Caki2 (cell line): ENCODE data around the gene L3MBTL4. TPM values are rescaled to one million over a fixed set of nuclear protein-coding genes. Genes with fewer than 3 reads are reported as not detected.

ENCODE experiments used
- DNase-seq: peaks from one replicate; pipeline ENCODE4 v3.0.0-alpha.2; 2015; ENCODE audit warnings: low read depth
- in situ Hi-C: cut with HindIII; loops from 2 replicates; pipeline ENCODE4 v1.10.0; 2016; ENCODE audit warnings: low sequenced_read_pairs, low pct_unique_long_range_greater_than_20kb, mixed read lengths
- total RNA-seq: library from RNA; depleted of rRNA; stranded (reverse); fragments of >200 nt; shearing (Covaris generic); gene quantifications from 2 replicates; pipeline ENCODE4 v1.2.3, GENCODE V29; 2014; ENCODE audit warnings: low replicate concordance

The L3MBTL4 gene
- total RNA-seq, 1 experiment from 2014 or later = not detected

DNA sequence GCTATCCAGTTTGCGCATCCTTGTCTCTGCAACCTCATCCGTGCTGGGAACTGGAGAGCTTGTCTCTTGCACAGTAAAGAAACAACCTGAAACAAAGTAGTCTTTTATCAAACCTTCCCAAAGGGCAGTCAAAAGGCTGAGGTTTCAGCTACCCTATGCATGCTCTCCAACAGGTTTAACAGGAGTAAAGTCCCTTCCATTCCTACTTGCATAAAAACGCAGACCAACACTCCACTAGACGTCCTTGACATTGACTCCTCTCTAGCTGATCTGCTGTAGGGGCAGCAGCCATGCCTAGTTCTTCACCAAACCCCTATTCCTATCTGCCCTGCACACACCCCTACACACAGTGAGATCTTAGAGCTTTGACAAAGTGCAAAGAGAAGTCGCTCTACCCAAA lies 41.5 kb downstream of the L3MBTL4 start:
- DNase-seq = no peak

GRCh38 chr18:6370886-6371635 lies 43.6 kb downstream of the L3MBTL4 start:
- DNase-seq = peak; percentile 93
- in situ Hi-C loops = no loop called here

More for the DNA sequence above, 41.5 kb downstream of the L3MBTL4 start:
- in situ Hi-C loops = no loop called here

- no peak for DNase-seq
- in situ Hi-C loops = no loop called here
Measured at GRCh38 chr18:6370410-6370809, 44.3 kb downstream of the L3MBTL4 start.

DNA sequence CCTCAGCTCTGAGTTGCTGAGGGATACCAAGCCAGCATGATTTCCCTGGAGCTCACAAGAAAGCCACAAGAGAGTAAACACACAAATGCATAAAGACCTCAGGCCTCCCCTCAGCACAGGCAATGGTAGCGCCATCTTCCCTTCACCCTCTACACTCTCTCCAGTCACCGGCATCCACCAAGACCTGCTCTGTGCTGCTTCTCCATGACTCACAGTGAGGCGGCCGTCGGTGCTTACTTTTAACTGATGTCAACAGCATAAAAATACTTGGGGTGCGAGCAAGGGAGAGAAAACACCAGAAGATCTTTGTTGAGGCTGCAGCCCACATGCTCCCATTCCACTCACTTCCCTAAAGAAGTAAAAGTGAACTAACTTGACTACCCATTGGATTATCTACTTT lies 46.7 kb downstream of the L3MBTL4 start:
- no peak for DNase-seq
- in situ Hi-C loops = no loop called here

GRCh38 chr18:6367208-6367607 lies 47.5 kb downstream of the L3MBTL4 start:
- in situ Hi-C loops = no loop called here
- no peak for DNase-seq

- in situ Hi-C loops = no loop called here
- no peak for DNase-seq
Measured at GRCh38 chr18:6366776-6367175, 47.9 kb downstream of the L3MBTL4 start.

DNA sequence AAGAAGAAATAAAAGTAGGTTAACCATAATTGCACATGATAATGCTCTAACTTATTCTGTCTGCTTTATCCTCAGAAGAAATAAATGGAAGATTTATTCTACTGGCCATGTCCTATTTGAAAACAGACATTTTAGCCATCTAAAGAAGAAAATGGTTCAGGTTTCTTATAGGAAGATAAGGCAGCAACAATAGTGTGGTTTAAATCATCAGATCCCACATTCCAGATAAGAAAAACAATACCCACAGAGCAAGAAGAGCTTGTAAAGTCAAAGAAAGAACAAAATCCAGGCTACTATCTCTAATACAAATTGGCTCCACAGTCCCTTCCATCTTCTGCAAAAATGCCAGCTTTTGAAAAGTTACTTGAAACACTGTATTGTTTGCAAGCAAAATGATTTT lies 49.3 kb downstream of the L3MBTL4 start:
- in situ Hi-C loops = no loop called here
- no peak for DNase-seq

- DNase-seq = no peak
- in situ Hi-C loops = no loop called here
Measured at GRCh38 chr18:6363216-6363615, 51.5 kb downstream of the L3MBTL4 start.

DNA sequence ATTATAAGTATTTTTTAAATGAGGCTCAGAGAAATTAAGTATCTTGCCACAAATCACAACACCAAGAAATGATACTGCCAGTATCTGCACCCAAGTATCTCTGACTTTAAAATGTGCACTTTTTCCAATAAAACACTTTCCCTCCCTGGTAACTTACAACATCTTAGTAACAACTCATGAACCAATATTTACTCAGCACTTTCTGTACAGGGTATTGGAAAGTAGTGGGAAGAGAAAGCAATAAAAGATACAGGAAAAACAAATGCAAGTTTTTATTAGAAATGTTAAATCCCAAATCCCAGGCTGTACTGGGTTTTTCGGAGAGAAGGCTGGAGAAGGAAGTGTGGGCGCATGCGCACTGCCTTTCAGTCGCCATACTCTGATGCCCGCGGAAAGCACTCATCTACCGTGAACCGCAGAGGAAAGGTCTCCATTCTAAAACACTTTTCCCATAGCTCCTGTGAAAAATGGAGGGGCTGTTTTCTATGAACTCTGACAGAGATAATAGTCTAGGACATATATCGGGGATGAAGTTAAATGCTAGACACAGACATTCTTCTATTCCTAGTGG lies 52.1 kb downstream of the L3MBTL4 start:
- DNase-seq = peak; percentile 11
- in situ Hi-C loops = no loop called here

GRCh38 chr18:6357668-6358067 lies 57.0 kb downstream of the L3MBTL4 start:
- DNase-seq = no peak
- in situ Hi-C loops = no loop called here

- in situ Hi-C loops = no loop called here
- DNase-seq = peak; percentile 74
Measured at GRCh38 chr18:6355789-6356589, 58.7 kb downstream of the L3MBTL4 start.

DNA sequence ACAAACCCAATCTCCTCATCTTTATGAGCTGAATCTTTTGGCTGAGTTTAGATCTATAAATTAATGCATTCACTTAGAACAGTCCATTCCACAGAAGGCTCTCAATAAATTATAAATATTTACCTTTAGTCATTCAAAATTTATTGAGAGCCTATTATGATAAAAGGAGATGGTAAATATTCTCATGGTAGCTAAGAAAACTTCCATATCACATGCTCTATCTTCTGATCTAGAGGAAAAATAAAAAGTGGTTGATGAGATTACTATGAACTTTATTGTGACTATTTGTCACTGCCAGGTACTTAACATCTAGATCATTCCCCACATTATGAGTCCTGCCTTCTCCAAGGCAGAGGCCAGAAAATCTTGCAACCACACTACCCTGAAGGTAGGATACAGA lies 62.4 kb downstream of the L3MBTL4 start:
- in situ Hi-C loops = no loop called here
- no peak for DNase-seq

- in situ Hi-C loops = no loop called here
- no peak for DNase-seq
Measured at GRCh38 chr18:6342990-6343389, 71.7 kb downstream of the L3MBTL4 start.

DNA sequence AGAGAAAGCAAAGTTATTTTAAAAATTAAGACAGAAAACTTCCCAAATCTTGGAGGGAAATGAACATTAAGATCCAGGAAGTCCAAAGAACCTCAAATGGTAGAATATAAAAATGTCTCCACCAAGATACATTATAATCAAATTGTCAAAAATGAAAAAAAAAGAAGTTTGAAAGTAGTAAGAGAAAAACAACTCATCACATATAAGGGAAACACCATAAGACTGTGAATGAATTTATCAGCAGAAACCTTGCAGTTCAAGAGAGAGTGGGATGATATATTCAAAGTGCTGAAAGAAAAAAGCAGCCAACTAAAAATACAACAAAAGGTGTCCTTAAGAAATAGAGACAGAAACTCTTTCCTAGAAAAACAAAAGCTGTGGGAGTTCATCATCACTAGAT lies 73.0 kb downstream of the L3MBTL4 start:
- in situ Hi-C loops = no loop called here
- DNase-seq = no peak

DNA sequence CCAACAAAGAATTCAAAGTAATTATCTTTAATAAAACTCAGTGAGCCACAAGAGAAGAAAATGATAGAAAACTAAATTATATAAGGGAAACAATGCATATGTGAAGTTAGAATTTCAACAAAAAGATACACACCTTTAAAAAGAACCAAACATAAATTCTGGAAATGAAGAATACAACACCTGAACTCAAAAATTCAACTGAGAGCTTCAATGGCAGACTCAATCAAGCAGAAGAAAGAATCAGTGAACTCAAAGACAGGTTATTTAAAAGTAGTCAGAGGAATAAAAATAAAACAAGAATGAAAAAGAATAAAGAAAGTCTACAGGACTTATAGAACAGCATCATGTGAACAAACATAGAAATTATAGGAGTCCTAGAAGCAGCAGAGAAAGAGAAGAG lies 73.4 kb downstream of the L3MBTL4 start:
- in situ Hi-C loops = no loop called here
- DNase-seq = no peak

- in situ Hi-C loops = no loop called here
- no peak for DNase-seq
Measured at GRCh38 chr18:6340121-6340520, 74.6 kb downstream of the L3MBTL4 start.

GRCh38 chr18:6336239-6336638 lies 78.5 kb downstream of the L3MBTL4 start:
- no peak for DNase-seq
- in situ Hi-C loops = no loop called here

- no peak for DNase-seq
- in situ Hi-C loops = no loop called here
Measured at GRCh38 chr18:6333981-6334380, 80.7 kb downstream of the L3MBTL4 start.

DNA sequence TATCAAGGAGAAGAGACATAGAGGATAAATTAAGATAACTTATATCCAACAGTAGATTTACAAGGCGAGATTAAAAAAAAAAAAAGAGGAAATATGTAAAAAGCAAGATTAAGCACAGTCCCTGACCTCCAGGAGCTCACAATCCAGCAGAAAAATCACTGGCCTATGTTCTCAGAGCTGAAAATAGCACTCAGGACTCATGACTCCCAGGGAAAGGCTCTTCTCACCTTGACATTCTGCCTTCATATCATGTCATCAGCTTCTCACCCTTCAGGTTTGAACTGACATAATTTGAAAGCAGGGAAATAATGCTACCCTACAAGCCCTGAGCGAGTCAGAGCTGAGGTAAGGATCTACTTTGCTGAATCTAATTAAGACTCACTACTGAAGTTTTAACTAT lies 82.8 kb downstream of the L3MBTL4 start:
- in situ Hi-C loops = no loop called here
- DNase-seq = no peak
